HG02970 (cell line): Measurements from ENCODE around the gene P3H2.
"Not testable (repeated sequence)": the region's sequence is repeated elsewhere in the genome, so short reads cannot be mapped to it uniquely, and the experiment has no call there.

ENCODE experiments used
- ATAC-seq: cut with Tn5 transposase; IDR thresholded peaks from one replicate; pipeline ENCODE4 v1.9.1; 2021; ENCODE audit warnings: mild to moderate bottlenecking, moderate library complexity, moderate number of reproducible peaks; ENCODE audit not compliant: unreplicated experiment, low FRiP score

The P3H2 gene

DNA sequence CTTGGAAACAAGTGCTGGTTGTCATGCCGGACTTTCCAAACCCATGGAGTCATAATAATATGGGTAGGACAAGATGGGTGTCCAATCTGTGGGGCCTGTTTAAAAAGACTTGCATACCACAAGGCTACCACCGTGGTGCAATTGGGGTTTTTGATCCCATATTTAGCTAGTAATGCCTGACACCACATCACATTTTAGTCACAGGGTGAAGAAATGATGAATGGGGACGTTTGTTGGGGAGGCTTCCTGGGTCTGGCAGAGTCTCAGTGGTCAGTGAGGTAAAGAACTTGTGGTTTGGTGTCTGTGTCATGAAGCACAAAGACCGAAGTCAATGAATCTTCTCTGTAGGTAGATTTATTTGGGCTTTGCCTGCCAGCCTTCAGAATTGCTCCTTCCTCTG lies 31.0 kb downstream of the P3H2 start:
- no peak for ATAC-seq

DNA sequence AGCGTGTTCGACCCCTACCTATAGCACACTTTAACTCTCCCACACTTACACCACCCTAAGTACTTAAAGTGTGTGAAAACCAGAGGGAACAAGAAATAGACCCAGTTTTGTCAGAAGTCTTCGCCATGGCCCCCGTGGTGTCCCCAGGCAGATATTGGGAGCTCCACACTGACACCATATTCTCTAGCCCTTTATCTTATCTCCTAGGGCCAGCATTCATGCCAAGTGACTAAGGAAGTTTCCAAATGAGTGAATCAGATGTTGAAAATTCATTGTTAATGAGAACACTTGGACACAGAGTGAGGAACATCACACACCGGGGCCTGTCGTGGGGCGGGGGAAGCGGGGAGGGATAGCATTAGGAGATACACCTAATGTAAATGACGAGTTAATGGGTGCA lies 31.8 kb downstream of the P3H2 start:
- ATAC-seq = no peak

GRCh38 chr3:190086191-190086590 lies 34.5 kb downstream of the P3H2 start:
- ATAC-seq = no peak

DNA sequence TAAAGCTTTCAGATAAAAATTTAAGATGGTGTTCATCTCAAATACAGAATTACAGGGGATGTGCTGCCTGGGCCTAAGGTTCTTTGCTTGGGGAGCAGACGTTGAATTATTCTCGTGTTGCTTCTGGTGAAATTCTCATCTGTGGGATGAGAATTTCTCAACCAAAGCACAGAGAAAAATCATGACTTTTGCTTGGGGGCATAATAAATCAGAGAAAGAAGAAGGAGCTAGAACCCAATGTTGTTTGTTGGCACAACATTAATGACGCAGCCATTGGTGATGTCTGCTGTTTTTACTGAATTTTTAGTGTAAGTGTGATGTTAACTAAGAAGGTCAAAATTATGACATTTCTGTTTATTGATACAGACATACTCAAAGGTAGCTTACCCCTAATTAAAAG lies 35.7 kb downstream of the P3H2 start:
- no peak for ATAC-seq

- ATAC-seq = no peak
These were observed 37.1 kb downstream of the P3H2 start for GRCh38 chr3:190083635-190084034.

- no peak for ATAC-seq
These were observed 39.3 kb downstream of the P3H2 start for GRCh38 chr3:190081389-190081788.

GRCh38 chr3:190079173-190079572 lies 41.5 kb downstream of the P3H2 start:
- ATAC-seq = not testable (repeated sequence)

DNA sequence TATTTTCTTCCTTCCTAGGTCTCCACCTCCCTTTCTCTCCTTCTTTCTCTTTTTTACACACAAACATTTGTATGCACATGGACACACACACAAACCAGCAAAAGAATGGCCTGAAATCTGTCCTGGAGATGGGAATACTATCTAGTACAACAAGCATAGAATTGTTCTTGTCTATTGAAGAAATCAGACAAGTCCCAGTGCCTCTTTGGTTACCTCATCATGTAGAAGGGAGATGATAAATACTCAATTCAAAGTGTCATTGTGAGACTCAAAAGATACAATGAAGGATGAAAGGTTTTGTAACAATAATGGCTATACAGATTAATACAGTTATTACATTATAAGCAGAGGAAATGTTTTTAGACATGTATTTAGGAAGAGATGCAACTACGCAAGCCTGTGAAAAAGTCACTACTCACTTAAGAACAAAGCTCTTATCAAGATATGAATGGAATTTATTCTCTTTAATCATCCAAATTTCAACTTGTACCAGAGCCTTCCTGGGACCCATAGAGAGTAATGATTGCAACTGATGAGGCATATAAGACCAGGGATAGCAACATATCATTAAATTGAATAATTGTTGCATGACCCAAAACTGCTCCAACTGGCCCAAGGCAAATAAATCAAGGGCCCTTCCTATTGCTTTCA lies 43.2 kb downstream of the P3H2 start:
- no peak for ATAC-seq

DNA sequence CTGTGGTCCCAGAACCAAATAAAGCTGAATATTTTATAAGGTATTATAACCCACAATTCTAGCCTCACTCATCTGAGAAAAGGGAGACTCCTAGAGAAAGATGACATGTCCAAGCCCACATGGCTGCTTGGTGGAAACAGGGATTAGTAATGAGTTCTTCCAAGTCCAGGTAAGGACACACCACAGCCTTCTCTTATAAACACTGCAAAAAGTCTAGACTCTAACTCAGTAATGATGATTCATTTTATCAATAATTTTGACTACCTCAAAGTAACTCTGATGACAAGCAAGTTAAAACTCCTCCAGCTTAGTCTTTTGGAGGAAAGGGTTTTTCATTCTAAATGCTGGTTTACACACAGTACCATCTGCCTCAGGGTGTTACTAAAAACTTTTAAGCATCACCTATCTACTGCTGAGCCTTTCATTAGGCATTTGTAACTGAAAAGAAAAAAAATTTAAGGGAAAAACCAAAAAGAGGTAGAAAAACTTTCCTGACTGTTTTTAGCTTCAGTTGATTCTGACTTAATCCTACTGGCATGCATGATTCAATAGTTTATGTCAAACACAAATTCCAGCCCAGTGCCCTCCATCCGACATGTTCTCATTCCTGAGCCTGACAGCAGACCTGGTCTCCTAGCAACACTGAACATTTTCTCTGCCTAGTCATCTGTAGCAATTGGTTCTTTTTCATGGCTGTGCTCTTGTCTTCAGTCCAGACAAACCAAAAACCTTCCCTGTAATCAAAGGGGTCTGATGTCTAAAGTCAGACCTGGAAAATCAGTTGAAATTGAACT lies 43.9 kb downstream of the P3H2 start:
- ATAC-seq = no peak

DNA sequence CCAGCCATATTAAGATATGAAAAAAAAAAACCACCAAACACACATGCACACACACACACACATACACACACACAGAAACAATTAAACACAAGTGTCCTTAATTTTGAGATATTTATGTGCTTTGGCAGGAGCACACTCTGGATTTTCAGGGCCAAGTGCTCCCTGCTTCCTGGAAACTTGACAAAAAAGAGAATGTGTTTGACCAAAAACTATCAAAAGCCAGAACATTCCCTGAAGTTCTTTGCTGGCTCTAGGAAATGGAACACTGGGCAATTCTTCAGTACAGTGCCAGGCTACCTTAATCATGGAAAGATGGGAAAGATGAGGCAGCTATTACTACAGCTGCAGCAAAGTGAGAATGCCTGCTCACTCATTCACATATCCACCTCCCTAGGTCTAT lies 44.6 kb downstream of the P3H2 start:
- ATAC-seq = no peak

DNA sequence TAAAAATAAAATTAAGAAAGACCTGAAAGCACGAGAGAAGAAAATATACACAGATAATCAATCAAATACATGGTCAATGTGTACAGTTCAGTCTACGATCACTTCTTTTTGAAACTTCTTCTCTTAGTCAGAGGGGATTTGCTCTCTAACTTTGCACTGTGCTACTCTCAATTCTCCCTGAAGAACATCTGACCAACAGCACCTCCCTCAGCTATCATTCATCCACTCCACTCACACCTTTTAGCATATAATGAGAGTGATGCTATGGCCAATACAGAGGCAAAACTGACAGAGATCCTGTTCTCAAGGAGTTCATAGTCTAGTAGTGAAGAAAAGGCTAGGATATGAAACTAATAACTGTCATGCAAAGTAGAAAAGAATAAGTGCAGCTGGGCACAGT lies 45.9 kb downstream of the P3H2 start:
- no peak for ATAC-seq

DNA sequence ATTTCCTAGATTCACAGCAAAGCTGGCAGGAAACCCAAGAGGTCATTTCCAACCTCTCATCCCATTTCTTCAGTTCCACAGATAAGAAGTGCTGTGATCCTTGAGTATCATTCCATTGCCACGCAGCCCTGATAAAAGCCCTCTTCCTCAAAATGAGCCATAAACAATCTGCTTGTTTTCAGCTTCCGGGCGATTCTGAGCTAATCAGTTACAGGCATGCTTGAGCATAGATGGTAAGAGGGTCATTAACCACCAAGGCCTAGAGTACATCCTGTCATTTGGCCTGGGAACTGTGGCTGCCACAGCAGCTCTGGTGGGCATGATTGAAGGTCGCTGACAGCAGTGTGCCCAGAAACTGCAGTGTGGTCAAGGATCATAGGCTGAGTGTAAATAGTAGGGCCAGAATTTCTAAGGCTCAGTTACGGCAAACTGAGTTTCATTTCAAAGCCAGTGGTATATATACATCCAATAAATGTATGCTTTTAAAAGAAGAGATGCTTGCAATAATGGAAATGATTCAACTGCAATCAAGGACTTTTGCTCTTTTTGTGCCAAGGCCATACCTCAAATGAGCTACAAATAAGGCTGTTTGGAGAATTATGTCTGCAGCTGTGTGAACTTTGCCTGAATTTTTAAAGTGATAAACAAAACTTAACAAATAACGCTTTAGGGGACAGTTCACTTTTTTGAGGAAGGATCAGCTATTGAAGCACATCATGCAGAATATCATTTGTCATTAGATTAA lies 47.3 kb downstream of the P3H2 start:
- ATAC-seq = no peak

GRCh38 chr3:190072856-190073255 lies 47.8 kb downstream of the P3H2 start:
- no peak for ATAC-seq

- ATAC-seq = not testable (repeated sequence)
These were observed 48.8 kb downstream of the P3H2 start for GRCh38 chr3:190071921-190072320.

GRCh38 chr3:190070622-190071347 lies 49.9 kb downstream of the P3H2 start:
- ATAC-seq = no peak

GRCh38 chr3:190065204-190065603 lies 55.5 kb downstream of the P3H2 start:
- no peak for ATAC-seq

DNA sequence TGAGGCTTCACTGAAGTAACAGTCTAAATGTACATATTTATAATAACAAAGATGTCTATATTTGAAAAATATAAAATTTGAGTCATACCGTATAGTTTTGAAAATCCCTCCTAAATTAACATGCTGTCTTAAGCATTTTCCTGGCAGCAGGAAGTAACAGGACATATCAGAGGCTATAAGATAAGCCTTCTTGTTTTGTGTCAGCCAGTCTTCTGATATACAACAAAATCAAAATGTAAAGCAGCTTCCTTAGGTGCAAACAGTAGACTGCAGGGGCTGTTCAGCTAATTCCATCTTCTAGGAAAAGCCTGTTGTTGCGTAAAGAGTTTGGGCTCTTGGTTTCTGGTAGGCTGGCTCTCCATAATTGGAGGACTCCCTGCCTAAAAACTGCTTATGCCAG lies 56.0 kb downstream of the P3H2 start:
- no peak for ATAC-seq

DNA sequence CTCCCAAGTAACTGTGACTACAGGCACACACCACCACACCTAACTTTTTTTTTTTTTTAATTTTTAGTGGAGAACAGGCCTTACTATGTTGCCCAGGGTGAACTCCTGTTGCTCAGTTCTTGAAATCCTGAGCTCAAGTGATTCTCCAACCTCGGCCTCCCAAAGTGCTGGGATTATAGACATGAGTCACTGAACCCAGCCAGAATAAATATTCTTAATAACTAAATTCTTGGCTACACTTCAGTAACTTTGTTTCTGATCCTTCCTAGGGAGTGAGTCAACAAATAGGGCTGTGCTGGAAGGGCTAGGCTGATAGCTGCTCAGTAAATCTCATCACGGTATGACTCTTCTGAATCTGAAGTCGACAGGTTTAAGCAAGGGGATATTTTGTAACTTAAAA lies 56.6 kb downstream of the P3H2 start:
- ATAC-seq = no peak

GRCh38 chr3:190063490-190063889 lies 57.2 kb downstream of the P3H2 start:
- no peak for ATAC-seq

DNA sequence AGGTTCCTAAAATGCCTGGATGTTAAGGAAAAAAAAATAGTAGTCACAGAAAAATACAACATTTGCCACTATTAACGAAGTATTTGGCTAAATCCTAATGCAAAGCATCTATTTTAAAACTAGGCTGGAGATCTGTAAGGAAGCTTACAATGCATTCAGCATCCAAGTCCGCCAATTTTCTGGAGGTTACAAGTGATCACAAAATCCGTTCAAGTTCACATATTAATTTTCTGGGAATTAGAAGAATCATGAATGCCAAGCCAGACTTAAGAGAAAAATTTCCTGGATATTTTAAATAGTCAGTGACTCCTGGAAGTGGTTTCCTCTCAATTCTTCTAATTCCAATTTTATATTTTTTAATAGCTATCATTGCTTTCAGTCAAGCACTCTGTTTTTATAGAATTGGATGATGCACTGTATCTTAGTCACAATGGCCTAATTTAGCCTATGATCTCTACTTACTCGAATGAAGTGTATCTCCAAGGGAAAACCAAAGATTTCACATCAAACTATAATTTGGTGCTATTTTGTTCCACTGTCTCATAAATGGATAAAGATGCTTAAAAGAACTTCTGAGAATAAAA lies 60.4 kb downstream of the P3H2 start:
- no peak for ATAC-seq

DNA sequence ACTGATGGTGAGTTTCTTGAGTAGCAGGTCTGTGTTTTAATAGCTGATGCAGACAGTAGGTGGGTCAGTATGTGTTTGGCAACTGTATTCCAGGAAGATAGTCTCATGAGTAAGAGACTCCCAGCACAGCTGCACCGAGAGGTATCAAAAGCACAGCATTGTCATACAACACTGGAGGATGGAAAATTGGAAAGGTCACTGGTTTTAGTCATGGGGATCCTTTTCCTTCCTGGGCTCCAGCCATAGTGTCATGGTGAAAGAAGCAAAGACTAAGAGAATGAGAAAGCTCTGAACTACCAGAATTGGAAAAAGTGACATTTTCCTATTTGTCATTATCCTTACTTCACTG lies 61.5 kb downstream of the P3H2 start:
- ATAC-seq = no peak
